GM12865 (cell line): ENCODE results near the gene OR52W1.

Experiments used
- DNase-seq: peaks from one replicate; pipeline ENCODE4 v3.0.0; 2010; ENCODE audit warnings: low read depth
- H3K4me3 ChIP-seq: 2 replicates; pipeline ENCODE4 v1.5.1; 2011; ENCODE audit warnings: mild to moderate bottlenecking, low read depth, low read length, control low read depth
- CTCF ChIP-seq: IDR thresholded peaks from 2 replicates; pipeline ENCODE4 v1.5.1; 2011; ENCODE audit warnings: low read length, control low read depth, low read depth, inconsistent platforms; ENCODE audit not compliant: insufficient read depth; ENCODE audit errors: missing control alignments

Gene OR52W1

DNA sequence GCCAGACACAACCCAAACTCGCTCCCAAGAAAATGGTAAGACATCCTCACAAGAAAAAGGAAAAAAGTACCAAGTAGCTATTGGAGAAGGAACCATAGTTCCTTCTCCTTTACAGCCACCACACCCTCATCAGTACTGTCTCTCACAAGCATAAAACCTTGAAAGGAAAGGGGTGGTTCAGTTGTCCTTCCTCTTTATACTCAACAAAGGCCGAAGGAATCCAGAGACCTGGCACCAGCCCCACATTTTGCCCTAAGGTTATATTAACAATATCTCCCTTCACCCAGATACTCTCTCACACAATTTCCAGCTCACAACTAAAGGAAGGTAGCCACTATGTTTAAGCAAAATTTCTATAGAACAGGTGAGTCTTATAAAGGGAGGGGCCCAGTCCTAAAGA, 26.9 kb downstream of the OR52W1 start:
- TF ChIP-seq CTCF = no peak
- H3K4me3 ChIP-seq = no peak overlapping the region
- DNase-seq = no peak

DNA sequence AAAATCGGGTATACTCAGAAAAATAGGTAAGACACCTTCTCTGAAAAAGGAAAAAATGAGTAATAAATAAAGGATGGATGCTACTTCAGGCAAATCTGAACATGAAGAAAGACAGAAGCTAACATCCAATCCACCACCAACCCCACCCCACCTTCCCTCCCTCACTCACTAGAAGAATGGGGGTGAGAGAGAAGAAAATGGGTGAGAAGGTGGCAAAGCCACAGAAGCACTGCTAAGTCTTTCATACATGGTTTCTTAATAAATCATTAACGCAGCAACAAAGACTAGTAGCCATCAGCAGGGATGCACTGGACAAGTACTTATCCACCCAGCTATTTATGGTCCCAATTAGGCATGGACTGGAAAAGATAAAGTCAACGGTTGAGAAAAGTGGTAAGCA, 29.5 kb downstream of the OR52W1 start:
- no peak overlapping the region for H3K4me3 ChIP-seq
- DNase-seq = no peak
- TF ChIP-seq CTCF = no peak

- TF ChIP-seq CTCF = no peak
- no peak overlapping the region for H3K4me3 ChIP-seq
- peak; percentile 16 for DNase-seq
These were observed 30.9 kb downstream of the OR52W1 start for GRCh38 chr11:6229911-6230310.

DNA sequence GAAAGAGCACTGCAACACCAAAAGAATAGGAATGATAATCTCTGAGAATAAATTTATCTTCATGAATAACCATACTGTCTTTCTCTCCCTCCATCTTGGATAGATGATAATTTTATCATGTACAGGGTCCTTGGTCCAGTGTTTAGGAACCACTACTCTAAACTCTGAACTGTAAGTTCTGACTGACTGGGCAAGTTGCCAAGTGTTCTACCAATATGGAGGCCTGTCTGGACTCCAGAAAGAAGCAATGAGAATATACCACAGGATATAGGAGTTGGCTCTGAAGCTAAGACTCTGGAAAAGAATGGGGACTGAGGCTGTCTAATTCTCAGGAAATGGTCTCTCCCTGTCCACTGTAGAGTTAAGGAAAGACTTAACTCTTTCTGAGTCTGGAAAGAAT, 33.9 kb downstream of the OR52W1 start:
- DNase-seq = no peak
- no peak for TF ChIP-seq CTCF
- no peak overlapping the region for H3K4me3 ChIP-seq

DNA sequence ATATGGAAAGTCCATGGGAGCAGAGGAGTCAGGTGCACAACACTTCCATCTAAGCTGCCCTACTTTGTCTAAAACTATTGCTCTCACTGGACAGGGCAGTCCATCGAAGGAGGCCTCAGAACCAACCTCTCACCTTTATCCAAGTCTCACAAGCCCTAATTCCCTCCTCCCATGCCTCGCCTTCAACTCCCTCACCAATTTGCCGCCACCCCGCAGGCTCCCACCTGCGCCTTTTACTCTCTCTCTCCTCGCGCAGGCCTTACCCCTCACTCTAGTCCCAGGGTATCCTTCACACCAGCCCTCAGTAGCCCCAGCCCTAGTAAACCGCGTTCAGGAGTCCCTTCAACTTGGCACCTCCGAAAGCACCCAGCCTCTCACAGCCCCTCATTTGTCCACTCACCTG, 35.0 kb downstream of the OR52W1 start:
- no peak for DNase-seq
- TF ChIP-seq CTCF = no peak
- H3K4me3 ChIP-seq = peak overlapping the region; percentile 93

DNA sequence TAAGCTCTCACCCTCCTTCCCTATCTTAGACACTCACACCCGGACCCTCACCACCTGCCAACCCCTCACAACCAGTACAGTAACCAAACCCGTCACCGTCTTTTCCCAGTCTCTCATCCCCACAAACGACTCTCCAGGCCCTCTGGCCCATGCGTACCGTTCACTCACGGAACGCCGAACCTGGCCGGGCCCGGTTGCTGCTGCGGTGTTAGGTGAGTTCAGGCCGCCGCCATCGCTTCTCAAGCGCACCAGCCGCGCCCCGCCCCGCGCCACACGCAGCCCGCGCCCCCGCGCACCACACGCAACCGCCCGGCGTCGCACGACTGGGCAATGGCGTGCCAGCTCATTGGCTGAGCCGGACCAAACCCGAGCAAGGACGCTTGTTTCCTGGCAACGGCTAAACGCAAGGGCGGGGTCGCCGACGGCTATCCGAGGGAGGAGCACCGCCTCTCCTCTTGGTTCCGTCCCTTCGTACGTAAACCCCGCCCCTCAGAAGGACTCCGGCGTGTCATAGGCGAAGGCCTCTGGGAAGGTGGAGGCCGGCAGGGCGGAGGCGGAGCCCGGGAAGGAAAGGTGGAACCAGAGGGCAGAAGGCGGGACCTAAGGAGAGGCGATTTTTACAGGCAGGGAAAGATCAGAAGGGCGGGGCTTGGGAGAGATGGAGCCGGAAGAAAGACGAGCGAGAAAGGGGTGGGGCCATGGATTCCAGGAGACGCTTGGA, 35.5 kb downstream of the OR52W1 start, which contains the start of gene FHIP1B:
Gene FHIP1B (minus strand): TSS at position 250 of the 721 bp plus-strand sequence. CDS start 10,120 bp downstream, outside the sequence.
- peak; percentile 100 for DNase-seq
- no peak for TF ChIP-seq CTCF
- peak within 1 kb of the TSS; percentile 94 for H3K4me3 ChIP-seq

DNA sequence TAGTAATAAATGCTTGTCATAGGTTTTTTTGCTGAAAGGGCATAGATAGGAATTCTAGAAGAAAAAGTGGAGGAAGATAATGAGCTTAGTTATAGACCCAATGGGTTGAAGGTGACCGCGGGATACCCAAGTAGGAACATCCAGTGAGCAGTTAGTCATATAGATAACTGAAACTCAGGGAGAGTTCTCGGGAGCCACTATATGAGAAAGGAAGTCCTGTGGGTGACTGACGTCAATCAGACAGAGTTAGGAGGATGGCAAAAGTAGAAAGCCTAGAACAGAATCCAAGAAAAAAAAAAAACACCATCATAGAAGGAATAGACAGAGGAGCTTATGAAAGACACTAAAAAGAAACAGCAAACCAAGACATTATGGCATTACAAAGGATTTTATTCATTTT, 38.2 kb downstream of the OR52W1 start:
- DNase-seq = no peak
- no peak for TF ChIP-seq CTCF
- no peak overlapping the region for H3K4me3 ChIP-seq
